OCI-LY3 (cell line): ENCODE results near the gene AARS2.

ENCODE experiments used
- CTCF ChIP-seq: fragments of 200-600, 300-600 bp; sonication (generic); IDR thresholded peaks from 2 replicates; pipeline ENCODE4 v1.5.1; 2014; ENCODE audit warnings: antibody characterized with exemption, low read length, low read depth
- EZH2phosphoT487 ChIP-seq: fragments of 200-600 bp; shearing (Covaris generic); IDR thresholded peaks from 2 replicates; pipeline ENCODE4 v1.6.1; 2018; ENCODE audit warnings: antibody characterized with exemption, mixed run types, low read depth

GRCh38 chr6:44352259-44352658 is 39.1 kb upstream of the AARS2 start:
- no peak for TF ChIP-seq CTCF
- no peak for TF ChIP-seq EZH2phosphoT487
